Raji (cell line): ENCODE measurements around the gene ISG15.

ENCODE experiments used
- POLR2A ChIP-seq: IDR thresholded peaks from 2 replicates; pipeline ENCODE4 v1.6.1; 2011; ENCODE audit warnings: low read depth, low read length, control low read depth; ENCODE audit not compliant: insufficient read depth

Gene ISG15

DNA sequence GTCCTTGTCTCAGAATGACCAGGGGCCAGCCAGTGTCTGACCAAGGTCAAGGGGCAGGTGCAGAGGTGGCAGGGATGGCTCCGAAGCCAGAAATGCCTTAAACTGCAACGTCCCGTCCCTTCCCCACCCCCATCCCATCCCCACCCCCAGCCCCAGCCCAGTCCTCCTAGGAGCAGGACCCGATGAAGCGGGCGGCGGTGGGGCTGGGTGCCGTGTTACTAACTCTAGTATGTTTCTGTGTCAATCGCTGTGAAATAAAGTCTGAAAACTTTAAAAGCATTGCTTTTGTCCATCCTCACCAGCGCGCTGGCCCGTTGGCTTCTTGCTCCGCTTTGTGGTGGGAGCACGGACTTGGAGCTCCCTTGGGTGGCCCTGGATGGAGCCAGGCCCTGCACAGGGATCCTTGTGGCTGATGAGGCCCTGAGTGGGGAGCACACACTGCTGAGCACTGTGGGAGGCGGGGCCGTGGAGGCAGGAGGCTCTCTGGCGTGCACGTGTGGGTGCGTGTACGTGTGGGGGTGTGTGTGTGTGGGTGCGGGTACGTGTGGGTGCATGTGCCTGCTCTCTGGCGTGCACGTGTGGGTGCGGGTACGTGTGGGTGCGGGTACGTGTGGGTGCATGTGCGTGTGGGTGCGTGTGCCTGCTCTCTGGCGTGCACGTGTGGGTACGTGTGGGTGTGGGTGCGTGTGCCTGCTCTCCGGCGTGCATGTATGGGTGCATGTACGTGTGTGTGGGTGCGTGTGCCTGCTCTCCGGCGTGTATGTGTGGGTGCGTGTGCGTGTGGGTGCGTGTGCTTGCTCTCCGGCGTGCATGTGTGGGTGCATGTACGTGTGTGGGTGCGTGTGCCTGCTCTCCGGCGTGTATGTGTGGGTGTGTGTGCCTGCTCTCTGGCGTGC lies 42.8 kb downstream of the ISG15 start:
- TF ChIP-seq POLR2A, result no peak

DNA sequence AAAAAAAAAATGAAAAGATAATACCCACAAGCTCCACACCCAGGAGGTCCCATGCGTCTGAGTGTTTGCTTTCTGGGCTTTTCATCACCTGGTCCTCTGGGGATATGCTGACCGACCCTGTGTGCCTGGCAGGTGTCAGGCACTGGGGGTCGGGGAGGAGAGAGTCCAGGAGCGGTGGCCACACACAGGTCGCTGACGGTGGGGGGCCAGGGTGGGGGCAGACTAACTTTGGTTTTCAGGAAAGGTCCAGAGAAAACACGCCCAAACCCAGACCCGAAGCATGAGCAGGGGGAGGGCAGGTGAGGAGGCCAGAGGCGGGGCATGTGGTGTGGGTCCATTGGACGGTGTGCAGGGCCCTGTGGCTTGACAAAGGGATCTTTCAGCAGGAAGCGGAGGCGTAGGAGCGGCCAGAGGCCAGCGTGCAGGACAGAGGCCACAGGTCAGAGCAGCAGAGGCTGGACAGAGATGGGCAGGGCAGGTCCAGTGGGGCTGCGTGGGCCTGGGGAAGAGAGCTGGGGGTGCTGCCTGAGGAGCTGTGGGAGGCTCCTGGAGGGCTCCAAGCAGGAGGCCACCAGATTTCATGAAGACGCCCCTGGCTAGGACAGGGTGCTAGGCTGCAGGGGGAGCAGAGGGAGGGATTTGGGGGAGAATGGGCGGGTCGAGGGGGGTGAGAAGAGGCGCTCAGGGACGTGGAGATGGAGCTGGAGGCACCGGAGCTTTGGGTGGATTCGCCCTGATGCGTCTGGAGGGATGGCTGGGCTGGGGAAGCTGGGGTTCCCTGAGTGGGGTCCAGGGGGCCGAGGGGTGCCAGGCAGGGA lies 45.0 kb downstream of the ISG15 start:
- TF ChIP-seq POLR2A, result no peak

DNA sequence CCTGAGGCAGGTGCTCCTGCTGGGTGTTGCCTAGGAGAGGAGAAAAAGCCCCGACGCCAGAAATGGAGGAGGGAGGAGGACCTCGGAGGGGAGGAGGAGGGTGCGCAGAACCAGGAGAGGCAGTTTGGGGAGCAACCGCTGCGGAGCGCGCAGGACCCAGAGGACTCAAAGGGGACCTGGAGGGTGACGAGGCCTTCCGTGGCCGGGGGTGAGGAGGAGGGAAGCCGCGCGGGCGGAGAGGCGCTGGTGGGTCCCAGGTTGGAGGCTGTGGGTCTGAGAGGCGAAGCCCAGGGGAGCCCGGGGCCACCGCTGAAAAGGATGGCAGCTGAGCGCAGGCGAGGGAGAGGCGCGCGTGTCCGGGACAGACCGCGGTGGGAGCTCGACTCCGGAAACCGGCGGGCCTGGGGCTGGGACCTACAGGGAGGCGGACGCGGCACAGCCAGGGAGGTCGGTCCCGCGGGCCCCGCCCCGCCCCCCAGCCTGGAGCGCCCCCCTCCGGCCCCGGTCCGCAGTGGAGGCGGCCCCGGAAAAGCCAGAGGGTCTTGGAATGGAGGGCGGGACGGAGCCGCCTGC lies 45.7 kb downstream of the ISG15 start:
- TF ChIP-seq POLR2A, result no peak

DNA sequence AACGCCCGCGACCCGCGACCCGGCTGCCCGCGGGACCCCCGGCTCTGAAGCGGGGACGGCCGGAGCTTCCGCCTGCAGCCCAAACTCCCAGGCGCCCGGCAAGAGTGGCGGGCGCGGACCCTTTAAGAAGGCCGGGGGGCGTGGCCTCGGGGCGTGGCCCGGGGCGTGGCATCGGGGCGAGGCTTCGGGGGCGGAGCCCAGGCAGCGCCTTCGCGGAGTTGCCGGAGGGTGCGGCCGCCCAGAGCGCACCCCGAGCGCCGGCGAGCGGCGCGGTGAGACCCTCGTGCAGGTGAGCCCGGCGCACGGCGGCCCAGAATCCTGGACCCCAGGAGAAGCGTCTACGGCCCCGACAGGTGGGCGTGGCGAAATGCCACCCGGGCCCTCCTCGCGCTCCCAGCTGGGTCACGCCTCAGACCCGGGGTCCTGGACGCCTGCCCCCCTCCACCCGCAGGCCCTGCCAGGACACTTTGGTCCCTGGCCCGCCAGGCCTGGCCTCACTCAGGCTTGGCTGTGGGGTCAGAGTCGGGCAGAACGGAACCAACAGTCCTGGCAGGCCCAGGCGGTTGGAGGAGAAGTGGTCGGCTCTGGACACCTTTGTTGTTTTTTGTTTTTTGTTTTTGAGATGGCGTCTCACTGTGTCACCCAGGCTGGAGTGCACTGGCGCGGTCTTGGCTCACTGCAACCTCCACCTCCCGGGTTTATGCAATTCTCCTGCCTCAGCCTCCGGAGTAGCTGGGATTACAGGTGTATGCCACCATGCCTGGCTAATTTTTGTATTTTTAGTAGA lies 46.4 kb downstream of the ISG15 start:
- no peak for TF ChIP-seq POLR2A

DNA sequence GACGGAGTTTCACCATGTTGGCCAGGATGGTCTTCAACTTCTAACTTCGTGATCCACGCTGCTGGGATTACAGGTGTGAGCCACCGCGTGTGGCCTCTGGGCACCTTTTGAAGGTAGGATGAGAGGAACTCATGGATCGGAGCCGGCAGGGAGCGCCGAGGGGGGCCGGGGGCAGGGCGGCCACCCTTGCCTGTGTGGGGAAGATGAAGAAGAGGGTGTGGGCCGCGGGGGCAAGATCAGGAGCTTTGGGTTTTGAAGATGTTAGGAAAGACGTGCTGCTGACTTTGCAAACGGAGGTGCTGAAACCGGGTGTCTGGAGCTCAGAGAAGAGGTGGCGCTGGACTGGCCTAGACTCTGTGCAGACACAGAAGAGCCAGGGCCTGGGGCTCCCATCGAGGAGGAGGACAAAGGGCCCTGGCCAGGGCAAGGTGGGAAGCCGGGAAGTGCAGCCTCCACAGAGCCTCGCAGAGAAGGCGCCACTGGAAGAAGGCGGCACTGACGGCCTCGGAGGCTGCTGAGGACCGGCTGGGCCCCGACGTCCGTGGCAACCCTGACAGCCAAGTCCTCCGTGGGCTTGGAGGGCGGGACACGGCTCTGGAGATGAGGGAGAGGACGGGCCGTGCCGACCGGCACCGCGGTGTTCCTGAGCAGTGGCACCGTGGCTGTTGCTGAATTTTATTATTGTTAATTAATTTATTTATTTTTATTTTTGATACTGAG lies 47.1 kb downstream of the ISG15 start:
- no peak for TF ChIP-seq POLR2A

DNA sequence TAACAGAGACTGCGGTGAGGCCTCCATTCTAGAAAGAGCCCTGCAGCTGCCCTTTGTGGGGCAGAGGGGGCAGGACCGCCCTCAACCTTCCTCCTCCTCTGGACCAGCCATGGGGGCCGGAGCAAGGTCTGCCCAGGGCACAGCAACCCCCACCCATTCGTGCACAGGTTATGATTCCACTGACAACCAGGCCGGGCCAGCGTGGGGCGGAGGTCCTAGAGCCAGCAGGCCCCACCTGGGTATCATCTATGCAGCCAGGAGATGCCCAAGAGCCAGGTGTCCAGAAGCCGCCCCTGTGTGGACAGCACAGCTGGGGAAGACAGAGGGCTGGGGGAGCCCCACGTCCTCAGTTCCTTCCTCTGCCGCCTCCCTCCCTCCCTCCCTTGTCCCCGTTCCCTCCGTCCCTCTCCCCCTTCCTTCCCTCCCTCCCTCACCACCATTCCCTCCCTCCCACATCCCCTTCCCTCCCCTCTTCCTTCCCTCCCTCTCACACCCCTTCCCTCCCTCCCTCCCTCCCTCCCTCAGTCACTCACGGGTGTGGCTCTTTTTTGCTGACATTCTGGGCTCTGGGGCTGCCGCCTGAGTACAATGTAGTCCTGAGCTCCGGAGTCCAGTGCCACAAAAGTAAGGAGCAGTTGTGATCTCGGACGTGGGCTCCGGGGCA lies 48.5 kb downstream of the ISG15 start:
- no peak for TF ChIP-seq POLR2A

DNA sequence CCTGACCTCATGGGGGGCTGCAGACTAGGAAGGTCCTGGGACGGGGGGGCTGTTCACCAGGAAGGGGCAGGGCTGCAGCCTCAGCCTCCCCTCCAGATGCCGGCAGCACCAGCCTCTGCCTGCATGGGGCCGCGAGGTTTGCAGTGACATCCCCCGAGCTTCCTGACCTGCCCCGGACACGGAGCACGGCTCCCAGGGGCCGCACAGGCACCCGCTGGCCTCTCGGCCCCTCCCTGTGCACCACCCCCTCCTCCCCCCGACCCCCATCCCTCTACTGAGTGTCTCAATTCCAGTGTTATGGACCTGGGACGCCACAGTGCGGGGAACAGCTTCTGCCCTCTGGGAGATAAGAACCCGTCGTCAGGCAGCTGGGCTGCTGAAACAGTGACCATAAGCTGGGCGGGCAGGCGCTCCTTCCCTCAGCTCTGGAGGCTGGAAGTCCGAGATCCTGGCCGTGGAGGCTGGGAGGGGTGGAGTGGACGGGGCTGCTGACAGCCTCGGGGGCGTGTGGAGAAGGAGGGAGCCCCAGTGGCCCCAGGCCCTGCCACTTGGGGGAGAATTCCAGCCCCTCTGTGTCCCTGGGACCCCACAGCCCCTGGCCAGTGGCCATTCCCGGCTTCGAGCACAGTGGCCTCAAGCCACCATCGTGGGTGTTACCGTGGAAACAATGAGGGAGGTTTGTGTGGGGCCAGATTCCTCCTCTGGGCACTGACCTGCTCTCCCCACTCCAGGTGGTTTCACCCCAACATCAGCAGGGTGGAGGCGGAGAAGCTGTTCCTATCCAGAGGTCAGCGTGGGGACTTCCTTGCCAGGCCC lies 49.3 kb downstream of the ISG15 start:
- TF ChIP-seq POLR2A, result no peak

DNA sequence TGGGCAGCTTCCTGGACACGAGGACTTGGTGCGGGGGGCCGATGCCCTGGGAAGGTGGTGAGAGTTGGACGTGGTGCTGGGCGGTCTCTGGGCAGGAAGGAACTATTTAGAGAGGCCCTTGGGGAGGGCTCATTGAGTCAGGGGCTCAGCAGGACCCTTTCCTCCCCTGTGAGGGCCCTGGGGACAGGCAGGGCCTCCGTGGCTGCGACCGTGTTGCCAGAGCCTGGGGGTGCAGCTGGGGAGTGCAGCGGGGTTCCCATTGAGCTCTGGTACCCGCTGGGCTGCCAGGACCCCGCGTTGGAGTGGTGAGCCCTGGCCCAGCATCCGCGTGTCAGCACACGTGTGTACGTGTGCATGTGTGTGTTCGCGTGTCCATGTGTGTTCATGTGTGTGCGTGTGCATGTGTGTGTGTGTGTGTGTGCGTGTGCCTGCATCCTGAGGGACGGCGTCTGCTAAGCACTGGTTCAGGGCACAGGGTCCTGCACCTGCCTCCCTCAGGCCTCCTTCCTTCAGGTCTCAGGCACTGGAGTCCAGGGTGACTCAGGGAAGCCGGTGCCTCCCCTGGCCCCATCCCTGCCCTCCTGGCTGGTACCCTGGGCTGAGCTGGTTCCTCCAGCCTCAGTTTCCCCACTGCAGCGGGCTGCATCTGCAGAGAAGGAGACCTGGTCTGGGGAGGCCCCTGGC lies 50.1 kb downstream of the ISG15 start:
- TF ChIP-seq POLR2A, result no peak
